Dermis microvascular lymphatic vessel endothelial cell (primary cell): ENCODE data around the gene OPA1. TPM values are rescaled to one million over a fixed set of nuclear protein-coding genes. Genes with fewer than 3 reads are reported as not detected.

ENCODE experiments used
- DNase-seq, 2 donors: peaks; one replicate each; pipeline versions ENCODE4 v3.0.0 to v3.0.0-alpha.2; 2010; ENCODE audit warnings: low read depth in 2 of 2
- total RNA-seq: library from RNA; depleted of rRNA; stranded (reverse); fragments of >200 nt; gene quantifications from 2 replicates; pipeline ENCODE4 v1.2.1, GENCODE V29; 2014

OPA1 gene
- total RNA-seq, result 34.9 and 46.2 TPM in 2 replicates

DNA sequence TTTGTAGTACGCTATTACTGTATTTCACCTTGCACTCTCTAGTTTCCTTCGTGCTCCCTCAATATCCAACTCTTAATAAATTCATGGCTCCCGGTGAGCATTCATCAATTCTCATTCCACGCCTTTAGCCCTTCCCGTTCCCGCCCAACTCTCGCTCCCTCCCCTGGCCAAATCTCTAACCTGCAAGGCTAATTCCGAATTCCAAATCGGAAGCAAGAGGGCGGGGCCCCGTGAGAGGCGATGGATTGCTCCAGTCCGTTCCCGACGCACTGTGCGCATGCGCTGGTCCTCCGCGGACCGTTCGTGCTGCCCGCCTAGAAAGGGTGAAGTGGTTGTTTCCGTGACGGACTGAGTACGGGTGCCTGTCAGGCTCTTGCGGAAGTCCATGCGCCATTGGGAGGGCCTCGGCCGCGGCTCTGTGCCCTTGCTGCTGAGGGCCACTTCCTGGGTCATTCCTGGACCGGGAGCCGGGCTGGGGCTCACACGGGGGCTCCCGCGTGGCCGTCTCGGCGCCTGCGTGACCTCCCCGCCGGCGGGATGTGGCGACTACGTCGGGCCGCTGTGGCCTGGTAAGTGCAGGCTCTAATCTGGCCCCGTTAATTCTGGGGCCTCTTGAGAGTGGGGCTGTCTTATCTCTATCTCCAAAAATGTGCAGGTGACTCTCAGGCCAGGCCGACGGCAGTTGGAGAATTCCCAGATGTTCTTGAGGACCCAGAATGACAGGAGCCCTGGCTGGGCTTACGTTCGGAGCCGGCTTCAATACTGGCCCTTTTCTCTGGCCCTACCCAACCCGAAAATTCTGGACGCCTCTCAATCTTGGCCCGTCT lies at the start of gene OPA1:
TSS of gene OPA1 (plus strand) at position 368 of the 827 bp plus-strand sequence. CDS start at position 538, 170 bp downstream.
- peak; percentile 97 for DNase-seq

DNA sequence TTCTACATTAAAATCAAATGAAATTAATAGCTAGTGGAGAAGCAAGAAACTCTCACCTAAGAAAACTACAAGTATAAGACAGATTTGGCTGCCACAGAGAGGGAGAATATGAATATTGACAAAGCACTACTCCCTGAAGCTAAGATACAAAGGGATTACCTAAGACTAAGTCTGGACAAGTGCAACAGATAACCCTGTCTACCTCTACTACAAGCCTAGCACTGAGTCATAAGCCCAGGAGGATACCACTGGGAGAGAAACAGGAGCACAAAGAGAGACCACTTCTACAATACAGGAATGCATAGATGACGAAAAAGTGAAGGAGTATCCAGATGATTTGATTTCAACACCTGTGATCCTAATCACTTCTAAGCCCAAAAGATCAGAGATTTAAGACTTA lies 48.7 kb upstream of the OPA1 start:
- no peak for DNase-seq

DNA sequence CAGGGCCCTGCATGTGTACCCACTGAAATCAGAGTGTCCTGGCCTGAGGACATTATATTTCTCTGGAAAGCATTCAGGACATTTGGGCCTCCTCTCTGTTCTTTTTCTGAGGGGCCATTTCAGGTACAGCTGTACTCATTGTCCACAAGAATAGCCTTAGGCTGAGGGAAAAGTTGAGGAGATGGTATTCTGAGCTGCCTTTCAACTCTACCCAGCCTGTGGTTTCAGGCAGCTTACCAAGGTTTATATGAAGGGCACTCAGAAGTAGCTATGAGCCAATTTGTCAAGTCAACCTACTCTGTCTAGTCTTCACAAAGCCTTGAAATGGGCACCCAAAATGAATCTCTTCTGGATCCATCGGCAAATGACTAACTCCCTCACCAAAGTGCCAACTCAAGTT lies 47.7 kb upstream of the OPA1 start:
- no peak for DNase-seq

DNA sequence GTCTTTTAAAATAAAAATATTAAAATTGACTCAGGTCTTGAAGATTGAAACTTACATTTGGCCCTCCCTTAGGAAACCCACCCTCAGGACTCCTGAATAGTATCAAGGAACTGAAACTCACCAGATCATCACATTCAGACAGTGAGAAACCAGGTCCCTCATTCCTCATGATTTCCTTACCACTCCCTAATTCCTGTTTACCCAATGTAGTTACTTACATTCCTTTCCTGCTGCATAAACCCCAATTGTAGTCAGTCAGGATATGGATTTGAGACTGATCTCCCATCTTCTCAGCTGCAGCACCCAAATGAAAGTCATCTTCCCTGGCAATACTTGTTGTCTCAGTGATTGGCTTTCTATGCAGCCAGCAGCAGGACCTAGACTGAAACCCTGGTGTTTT lies 46.9 kb upstream of the OPA1 start:
- DNase-seq, result no peak

DNA sequence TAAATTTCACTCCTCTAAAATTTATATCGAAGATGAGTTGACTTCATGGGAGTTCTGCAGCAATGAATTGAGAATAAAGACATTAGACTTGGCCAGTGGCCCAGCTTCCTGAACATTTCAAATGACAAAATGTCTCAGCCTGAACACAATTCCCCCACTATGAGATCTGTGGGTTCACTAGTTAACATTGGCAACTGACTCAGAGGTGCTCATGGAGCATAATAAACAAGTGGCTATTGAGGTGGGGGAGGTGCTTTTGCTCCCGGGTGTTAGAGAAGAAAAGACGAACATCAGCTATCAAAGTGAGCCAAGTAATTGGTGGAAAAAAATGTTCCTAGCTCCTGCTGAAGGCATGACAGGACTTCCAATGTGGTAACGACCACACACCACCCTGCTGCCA lies 44.6 kb upstream of the OPA1 start:
- no peak for DNase-seq

GRCh38 chr3:193552923-193553322 lies 40.1 kb upstream of the OPA1 start:
- DNase-seq, result no peak

DNA sequence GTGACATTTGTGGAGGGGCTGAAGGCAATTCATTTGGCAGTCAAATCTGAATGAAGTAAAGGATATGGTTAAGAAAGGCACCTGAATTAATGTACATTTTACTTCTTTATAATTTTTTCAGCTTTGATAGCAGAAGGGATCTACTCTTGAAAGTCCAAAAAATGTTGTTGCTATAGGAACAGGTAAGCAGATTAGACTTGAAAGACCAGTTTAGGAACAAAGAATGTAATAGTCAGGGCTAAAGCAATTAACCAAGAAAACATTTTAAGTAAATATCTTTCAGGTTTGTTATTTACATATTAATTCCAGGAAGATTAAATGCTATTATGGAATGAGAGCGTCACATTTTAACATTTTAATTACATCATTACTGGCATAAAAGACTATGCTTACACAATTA lies 39.4 kb upstream of the OPA1 start:
- no peak for DNase-seq

DNA sequence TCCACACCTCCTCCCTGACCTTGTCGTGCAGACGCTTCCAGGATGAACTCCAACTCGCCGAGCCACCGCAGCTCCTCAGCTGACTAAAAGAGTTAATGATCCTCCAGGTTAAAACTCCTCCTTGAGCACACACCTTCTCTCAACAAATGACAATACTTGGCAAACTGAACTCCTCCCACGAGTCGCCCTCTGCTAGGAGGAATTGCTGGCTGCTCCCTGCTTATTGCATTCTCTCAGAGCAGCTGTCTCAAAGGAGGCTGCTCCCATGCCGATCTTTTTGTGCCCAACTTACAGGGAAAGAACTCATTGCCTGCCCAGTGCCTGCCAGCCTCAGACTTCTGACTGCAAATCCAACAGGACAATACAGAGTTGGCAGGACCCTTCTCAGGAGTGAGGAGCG lies 38.2 kb upstream of the OPA1 start, which contains the start of gene ATP13A4:
TSS of gene ATP13A4 (minus strand) at position 85 of the 400 bp plus-strand sequence. CDS start 96 bp downstream, outside the sequence.
- DNase-seq, result no peak

DNA sequence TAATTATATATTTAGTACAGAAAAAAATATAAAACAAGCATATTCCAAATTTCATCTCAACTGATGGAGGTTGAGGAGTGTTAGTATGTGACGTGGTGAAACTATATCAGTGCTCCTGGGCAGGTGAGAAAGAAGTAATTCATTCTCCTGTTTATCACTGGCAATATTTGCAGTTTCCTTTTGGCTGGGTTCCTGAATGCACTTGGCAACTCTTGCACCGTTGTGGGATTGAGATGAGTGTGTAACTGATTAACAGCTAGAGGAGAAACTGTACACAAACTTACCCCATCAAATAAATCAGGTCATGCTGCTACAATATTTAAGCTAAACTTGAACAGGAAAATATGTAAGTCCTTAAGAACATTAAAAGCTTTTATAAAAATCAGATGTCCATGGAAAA lies 36.2 kb upstream of the OPA1 start:
- no peak for DNase-seq

- DNase-seq, result no peak
Observed at GRCh38 chr3:193559100-193559499, 33.9 kb upstream of the OPA1 start.

- no peak for DNase-seq
Observed at GRCh38 chr3:193560091-193560490, 32.9 kb upstream of the OPA1 start.

DNA sequence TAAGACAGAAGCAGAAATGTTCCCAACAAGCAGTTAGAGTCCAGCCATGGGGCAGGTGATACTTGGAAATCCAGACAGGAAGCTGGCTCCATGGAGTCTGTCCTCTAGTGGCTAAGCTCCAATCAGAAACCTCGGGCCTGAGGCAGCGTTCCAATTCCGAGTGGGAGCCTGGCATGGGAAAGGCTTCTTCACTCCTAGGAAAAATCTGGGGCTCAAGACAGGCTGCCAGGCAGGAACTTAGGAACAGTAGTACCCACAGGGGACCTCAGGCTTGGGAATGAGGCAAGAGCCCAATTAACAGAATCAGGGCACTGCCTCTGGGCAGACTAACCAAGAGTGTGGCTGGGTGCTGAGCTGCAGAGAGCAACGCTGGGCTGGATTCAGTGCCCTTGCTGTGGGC lies 32.1 kb upstream of the OPA1 start:
- DNase-seq, result no peak

GRCh38 chr3:193563426-193563825 lies 29.6 kb upstream of the OPA1 start:
- DNase-seq, result no peak

DNA sequence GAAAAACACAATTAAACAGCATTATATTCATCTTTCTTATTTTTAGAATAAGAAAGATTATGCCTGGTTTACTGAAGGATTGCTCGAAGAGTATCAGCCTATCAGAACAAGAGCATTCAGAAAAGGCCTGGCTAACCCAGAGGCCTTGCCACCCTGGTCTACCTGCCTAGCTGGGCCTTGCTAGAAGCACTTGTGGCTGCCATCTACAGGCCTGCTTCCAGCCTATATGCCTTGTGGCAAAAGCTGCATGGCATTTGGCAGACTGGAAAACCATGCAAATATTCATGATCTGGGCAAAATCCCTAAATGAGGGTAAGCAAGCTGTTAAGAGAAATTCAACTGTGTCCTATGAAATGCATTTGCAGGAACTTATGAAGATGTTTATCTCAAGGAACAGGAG lies 29.0 kb upstream of the OPA1 start:
- DNase-seq, result peak in 1 of 2 donors; percentile 13

- no peak for DNase-seq
Observed at GRCh38 chr3:193569119-193569518, 23.9 kb upstream of the OPA1 start.

DNA sequence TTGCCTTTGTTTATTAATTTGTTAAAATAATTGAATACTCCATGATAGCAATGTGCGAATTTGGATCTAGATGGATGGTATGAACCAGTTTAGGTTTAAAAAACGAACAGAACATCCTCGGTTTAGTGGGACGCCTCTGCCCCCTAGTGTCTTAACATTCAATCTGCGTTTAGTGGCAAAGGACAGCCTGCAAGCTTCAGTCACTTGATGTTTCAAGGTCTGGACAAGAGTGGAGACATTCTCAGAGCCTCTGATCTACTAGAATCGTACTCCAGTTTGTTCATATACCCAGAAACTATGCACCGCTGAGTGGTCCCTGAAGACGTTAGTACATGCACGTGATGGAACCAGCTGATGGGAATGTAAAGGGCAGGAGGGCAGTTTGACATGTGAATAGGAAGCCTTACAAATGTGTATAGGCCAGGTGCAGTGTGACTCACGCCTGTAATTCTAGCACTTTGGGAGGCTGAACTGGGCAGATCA lies 20.5 kb upstream of the OPA1 start:
- DNase-seq, result peak; percentile 44 to 68

- DNase-seq, result no peak
Observed at GRCh38 chr3:193573403-193574191, 19.4 kb upstream of the OPA1 start.

DNA sequence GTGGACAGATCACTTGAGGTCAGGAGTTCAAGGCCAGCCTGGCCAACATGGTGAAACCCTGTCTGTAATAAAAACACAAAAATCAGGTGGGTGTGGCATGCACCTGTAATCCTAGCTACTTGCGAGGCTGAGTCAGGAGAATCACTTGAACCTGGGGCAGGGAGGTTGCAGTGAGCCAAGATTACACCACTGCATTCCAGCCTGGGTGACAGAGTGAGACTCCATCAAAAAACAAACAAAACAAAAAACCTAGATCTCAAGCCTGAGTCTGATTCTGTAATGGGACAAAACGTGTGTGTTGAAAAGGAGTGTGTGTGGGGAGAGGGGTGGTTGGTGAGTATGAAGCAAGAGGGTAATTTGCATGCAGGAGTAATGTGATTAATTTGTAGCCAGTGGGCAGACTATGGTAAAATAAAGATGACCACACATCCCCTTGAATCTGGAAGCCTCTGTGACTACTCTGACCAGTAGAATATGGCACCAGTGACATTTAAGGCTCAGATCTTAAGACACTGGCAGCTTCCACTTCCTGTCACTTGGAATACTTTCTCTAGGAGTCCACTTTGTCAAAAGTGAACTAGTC lies 18.4 kb upstream of the OPA1 start:
- no peak for DNase-seq

GRCh38 chr3:193585530-193585929 lies 7.5 kb upstream of the OPA1 start:
- DNase-seq, result no peak

GRCh38 chr3:193586526-193586925 lies 6.5 kb upstream of the OPA1 start:
- DNase-seq, result no peak

- no peak for DNase-seq
Observed at GRCh38 chr3:193589129-193589528, 3.9 kb upstream of the OPA1 start.

GRCh38 chr3:193589616-193590015 lies 3.4 kb upstream of the OPA1 start:
- DNase-seq, result no peak
